Left hindlimb (tissue), 1 donor: ENCODE measurements around the gene SPSB1.

Experiments
- DNase-seq: peaks from one replicate; pipeline ENCODE4 v3.0.0-alpha.2; 2018

The SPSB1 gene

GRCh38 chr1:9346566-9346965, 53.9 kb downstream of the SPSB1 start:
- no peak for DNase-seq

GRCh38 chr1:9347095-9347850, 54.6 kb downstream of the SPSB1 start:
- DNase-seq = no peak

- no peak for DNase-seq
Observed at GRCh38 chr1:9349331-9349851, 56.7 kb downstream of the SPSB1 start.

GRCh38 chr1:9350013-9350908, 57.6 kb downstream of the SPSB1 start:
- no peak for DNase-seq

GRCh38 chr1:9350960-9351359, 58.3 kb downstream of the SPSB1 start:
- DNase-seq = no peak

GRCh38 chr1:9351654-9352271, 59.1 kb downstream of the SPSB1 start:
- no peak for DNase-seq

GRCh38 chr1:9352377-9353134, 59.9 kb downstream of the SPSB1 start:
- DNase-seq = no peak

GRCh38 chr1:9355503-9355902, 62.8 kb downstream of the SPSB1 start:
- no peak for DNase-seq

- DNase-seq = no peak
Observed at GRCh38 chr1:9356021-9356420, 63.3 kb downstream of the SPSB1 start.

GRCh38 chr1:9356829-9357466, 64.3 kb downstream of the SPSB1 start:
- no peak for DNase-seq

GRCh38 chr1:9357958-9358357, 65.3 kb downstream of the SPSB1 start:
- no peak for DNase-seq

GRCh38 chr1:9360371-9361064, 67.8 kb downstream of the SPSB1 start:
- no peak for DNase-seq

GRCh38 chr1:9361630-9362260, 69.1 kb downstream of the SPSB1 start:
- DNase-seq = no peak

GRCh38 chr1:9362488-9362887, 69.8 kb downstream of the SPSB1 start:
- DNase-seq = no peak

GRCh38 chr1:9363061-9363471, 70.4 kb downstream of the SPSB1 start:
- no peak for DNase-seq

GRCh38 chr1:9366298-9366697, 73.6 kb downstream of the SPSB1 start:
- no peak for DNase-seq

- no peak for DNase-seq
Observed at GRCh38 chr1:9366943-9367780, 74.5 kb downstream of the SPSB1 start.

- DNase-seq = no peak
Observed at GRCh38 chr1:9367806-9368205, 75.1 kb downstream of the SPSB1 start.

- no peak for DNase-seq
Observed at GRCh38 chr1:9368356-9368755, 75.7 kb downstream of the SPSB1 start.
